ENCODE results near the gene UCP2.

Gene UCP2

DNA sequence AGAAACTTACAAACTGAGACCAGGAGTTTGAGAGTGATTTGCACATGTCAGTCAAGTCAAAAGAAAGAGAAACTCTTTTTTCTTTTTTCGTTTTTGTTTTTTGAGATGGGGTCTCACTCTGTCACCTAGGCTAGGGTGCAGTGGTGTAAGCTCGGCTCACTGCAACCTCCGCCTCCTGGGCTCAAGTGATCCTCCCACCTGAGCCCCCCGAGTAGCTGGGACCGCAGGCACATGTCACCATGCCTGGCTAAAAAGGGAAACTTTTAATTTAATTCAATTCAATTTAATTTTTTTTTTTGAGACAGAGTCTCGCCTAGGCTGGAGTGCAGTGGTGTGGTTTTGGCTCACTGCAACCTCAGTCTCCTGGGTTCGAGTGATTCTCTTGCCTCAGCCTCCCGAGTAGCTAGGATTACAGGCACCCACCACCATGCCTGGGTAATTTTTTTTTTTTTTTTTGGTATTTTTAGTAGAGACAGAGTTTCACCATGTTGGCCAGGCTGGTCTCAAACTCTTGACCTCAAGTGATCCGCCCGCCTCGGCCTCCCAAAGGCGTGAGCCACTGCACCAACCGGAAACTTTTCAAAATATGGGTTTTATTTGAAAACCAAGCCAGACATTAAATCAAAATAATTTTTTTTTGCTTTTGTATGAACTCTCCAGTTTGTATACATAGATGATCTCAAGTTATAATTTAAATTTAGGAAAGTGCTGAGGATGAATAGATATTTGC, 16.4 kb upstream of the UCP2 start:
- TF ChIP-seq, protein P1, sequence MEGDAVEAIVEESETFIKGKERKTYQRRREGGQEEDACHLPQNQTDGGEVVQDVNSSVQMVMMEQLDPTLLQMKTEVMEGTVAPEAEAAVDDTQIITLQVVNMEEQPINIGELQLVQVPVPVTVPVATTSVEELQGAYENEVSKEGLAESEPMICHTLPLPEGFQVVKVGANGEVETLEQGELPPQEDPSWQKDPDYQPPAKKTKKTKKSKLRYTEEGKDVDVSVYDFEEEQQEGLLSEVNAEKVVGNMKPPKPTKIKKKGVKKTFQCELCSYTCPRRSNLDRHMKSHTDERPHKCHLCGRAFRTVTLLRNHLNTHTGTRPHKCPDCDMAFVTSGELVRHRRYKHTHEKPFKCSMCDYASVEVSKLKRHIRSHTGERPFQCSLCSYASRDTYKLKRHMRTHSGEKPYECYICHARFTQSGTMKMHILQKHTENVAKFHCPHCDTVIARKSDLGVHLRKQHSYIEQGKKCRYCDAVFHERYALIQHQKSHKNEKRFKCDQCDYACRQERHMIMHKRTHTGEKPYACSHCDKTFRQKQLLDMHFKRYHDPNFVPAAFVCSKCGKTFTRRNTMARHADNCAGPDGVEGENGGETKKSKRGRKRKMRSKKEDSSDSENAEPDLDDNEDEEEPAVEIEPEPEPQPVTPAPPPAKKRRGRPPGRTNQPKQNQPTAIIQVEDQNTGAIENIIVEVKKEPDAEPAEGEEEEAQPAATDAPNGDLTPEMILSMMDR (IDR thresholded peaks at IDR 0.05; ENCODE audit: borderline replicate concordance, insufficient read depth, low read depth, low read length): no peak
- H3K4me3 ChIP-seq (ENCODE audit: low read depth, low read length): no peak overlapping the region

DNA sequence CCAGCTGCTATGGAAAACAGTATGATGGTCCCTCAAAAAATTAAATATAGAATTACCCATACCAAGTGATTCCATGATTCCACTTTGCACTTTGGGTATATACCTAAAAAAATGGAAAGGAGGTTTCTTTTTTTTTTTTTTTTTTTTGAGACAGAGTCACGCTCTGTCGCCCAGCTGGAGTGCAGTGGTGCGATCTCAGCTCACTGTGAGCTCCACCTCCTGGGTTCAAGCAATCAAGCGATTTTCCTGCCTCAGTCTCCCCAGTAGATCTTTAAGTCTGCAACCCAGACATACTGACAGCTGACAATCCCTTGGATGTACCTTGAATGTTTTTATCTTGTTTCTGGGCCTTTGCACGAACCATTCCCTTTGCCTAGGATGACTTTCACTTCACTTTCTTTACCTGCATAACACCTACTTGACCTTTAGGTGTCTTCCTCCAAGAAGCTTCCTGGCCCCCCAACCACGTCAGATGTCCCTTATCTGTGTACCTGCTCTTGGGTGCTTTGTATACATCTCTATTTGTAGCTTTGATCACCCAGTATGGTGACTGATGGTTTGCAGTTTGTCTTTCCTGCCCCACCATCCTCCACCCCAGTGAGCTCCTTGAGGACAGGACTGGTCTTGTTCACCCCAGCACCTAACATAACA, 14.6 kb upstream of the UCP2 start:
- H3K4me3 ChIP-seq (ENCODE audit: low read depth, low read length): no peak overlapping the region
- TF ChIP-seq, protein P1 (IDR thresholded peaks at IDR 0.05; ENCODE audit: borderline replicate concordance, insufficient read depth, low read depth, low read length): peak; percentile 23; the same call in 1 of the 2 replicates

DNA sequence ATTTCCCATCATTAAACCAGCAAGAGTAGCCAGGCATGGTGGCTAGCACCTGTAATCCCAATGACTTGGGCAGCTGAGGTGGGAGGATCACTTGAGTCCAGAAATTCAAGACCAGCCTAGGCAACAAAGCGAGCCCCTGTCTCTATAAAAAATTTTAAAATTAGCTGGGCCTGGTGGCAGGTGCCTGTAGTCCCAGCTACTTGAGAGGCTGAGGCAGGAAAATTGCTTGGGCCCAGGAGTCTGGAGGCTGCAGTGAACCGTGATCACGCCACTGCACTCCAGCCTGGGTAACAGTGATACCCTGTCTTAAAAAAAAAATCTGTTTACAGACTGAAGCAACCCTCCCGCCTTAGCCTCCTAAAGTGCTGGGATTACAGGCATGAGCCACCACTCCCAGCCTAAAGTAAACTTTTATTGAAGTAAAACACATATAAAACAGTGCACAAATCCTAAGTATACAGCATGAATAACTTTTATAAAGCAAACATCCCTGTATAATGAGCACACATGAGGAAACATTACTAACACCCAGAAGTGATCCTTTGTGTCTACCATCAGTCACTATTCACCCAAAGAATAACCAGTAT, 13.6 kb upstream of the UCP2 start:
- H3K4me3 ChIP-seq (ENCODE audit: low read depth, low read length): no peak overlapping the region
- TF ChIP-seq, protein P1 (IDR thresholded peaks at IDR 0.05; ENCODE audit: borderline replicate concordance, insufficient read depth, low read depth, low read length): no peak

DNA sequence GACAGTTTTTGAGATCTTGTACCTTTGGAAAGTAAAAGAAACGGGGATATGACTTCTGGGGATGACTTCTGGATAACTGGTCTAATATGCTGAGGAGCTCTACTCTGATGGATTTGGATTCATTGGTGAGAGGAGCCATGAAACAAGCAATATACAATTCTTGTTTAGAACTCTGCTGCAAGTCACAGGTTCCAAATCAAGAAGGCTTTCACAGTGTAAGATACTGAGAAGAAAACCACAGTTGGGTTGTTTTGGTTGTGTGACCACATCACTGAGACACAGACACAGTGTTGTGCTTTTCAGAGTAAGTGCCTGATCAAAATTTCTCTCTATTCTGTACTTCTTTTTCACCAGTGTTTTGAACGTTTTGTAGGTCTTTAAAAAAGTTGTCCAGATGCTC, 13.1 kb upstream of the UCP2 start:
- TF ChIP-seq, protein P1 (IDR thresholded peaks at IDR 0.05; ENCODE audit: borderline replicate concordance, insufficient read depth, low read depth, low read length): no peak
- no peak overlapping the region for H3K4me3 ChIP-seq (ENCODE audit: low read depth, low read length)

DNA sequence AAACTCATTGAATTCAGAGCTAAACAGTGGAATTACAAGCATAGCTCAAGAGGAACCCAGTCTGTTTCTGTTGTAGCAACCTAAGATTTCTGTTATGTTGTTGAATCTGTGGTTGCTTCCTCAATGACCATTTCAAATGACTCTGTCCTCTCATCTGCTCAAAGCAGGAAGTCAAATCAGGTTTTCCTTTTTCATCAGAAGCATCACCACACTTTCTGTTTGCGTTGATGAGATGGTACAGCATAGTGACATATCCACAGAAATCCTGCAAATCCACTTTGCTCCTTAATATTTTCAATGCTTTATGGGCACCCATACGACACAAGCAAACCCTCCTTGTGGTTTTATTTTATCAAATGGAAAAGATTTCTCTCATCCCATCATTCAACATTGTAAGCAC, 12.6 kb upstream of the UCP2 start:
- no peak overlapping the region for H3K4me3 ChIP-seq (ENCODE audit: low read depth, low read length)
- TF ChIP-seq, protein P1 (IDR thresholded peaks at IDR 0.05; ENCODE audit: borderline replicate concordance, insufficient read depth, low read depth, low read length): no peak

DNA sequence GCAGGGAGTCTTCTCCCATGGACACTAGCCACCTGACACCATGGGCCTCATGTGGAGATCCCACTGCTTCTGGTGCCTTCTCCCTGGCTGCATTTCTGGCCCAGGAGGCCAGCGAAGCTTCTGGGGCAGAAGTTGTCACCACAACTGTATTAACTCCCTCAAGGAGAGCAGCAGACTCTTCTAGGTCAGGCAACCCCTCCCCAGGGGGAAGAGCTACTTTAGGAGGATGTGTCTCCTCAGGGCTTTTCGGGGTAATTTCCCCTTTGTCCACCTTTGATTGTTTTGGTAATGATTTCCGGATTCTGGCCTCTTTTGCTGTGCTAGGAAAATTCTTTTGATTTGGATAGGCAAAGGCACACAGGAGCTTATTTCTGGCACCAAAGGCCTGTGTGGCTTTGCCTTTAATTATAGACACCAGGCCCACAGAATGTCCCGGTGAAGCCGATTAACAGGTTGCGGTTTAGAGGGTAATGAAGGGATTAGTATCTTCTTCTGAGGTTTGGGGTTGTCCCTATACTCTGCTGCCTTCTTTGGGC, 8.9 kb upstream of the UCP2 start:
- peak overlapping the region; percentile 24 for H3K4me3 ChIP-seq (ENCODE audit: low read depth, low read length)
- TF ChIP-seq, protein P1 (IDR thresholded peaks at IDR 0.05; ENCODE audit: borderline replicate concordance, insufficient read depth, low read depth, low read length): no peak
